B cell (primary cell): ENCODE data around the gene PHACTR1. TPM values are rescaled to one million over a fixed set of nuclear protein-coding genes. Genes with fewer than 3 reads are reported as not detected.

Experiments
- ATAC-seq: fragments of 200-7000 bp; cut with Tn5 transposase; one replicate; pipeline ENCODE4 v1.10.0; 2021; ENCODE audit warnings: low read depth, mild to moderate bottlenecking, moderate number of reproducible peaks, moderate library complexity
- CTCF ChIA-PET: fragments of 350-600 bp; sonication (Branson Sonifier 250); formaldehyde crosslinking; loops from one replicate; lab custom pipeline; 2021; ENCODE audit warnings: antibody characterized with exemption, inconsistent platforms; lab: Charles Lee
- POLR2A ChIA-PET: fragments of 350-600 bp; sonication (Branson Sonifier 250); formaldehyde crosslinking; loops from one replicate; lab custom pipeline; 2021; ENCODE audit warnings: antibody characterized with exemption; lab: Charles Lee
- DNase-seq: peaks from one replicate; pipeline ENCODE4 v3.0.0; 2013
- H2AFZ ChIP-seq: 2 replicates; pipeline ENCODE4 v1.6.1; 2012; ENCODE audit warnings: mild to moderate bottlenecking, low read depth, low read length; ENCODE audit not compliant: insufficient read depth, poor library complexity, severe bottlenecking
- H3K27ac ChIP-seq, 2 donors: 1 replicate in 1 of 2; 2 replicates in 1 of 2; pipeline ENCODE4 v1.5.1; 2012 to 2013; ENCODE audit warnings: low read length in 2 of 2, mild to moderate bottlenecking in 2 of 2, moderate library complexity in 1 of 2
- H3K27me3 ChIP-seq, 4 experiments: fragments of 200-600 bp in 1 of 4; sonication (generic) in 1 of 4; replicated peaks in 1 of 4; 1 replicate in 2 of 4; 2 replicates in 2 of 4; pipeline versions ENCODE4 v1.6.1 to v1.7.0; 2013 to 2016; ENCODE audit warnings: low read length in 3 of 4, mild to moderate bottlenecking in 2 of 4, mixed read lengths in 1 of 4, moderate library complexity in 1 of 4; ENCODE audit not compliant: insufficient read depth in 4 of 4, control insufficient read depth in 3 of 4; ENCODE audit errors: control extremely low read depth in 1 of 4
- H3K36me3 ChIP-seq, 2 experiments: replicated peaks in 1 of 2; 1 replicate in 1 of 2; 2 replicates in 1 of 2; pipeline versions ENCODE4 v1.6.1 to v1.7.1; 2013; ENCODE audit warnings: low read length in 1 of 2; ENCODE audit not compliant: insufficient read depth in 2 of 2, control insufficient read depth in 1 of 2; ENCODE audit errors: control extremely low read depth in 1 of 2, extremely low read depth in 1 of 2
- H3K4me1 ChIP-seq, 2 donors: fragments of 200-600 bp in 1 of 2; sonication (generic) in 1 of 2; 1 replicate in 1 of 2; 2 replicates in 1 of 2; pipeline versions ENCODE4 v1.5.1 to v1.6.1; 2013 to 2017; ENCODE audit warnings: low read length in 2 of 2; ENCODE audit not compliant: control insufficient read depth in 2 of 2, insufficient read depth in 2 of 2
- H3K4me2 ChIP-seq: replicated peaks from 2 replicates; pipeline ENCODE3; 2012; ENCODE audit warnings: mild to moderate bottlenecking, low read depth, low read length; ENCODE audit not compliant: poor library complexity, severe bottlenecking
- H3K4me3 ChIP-seq, 5 experiments: fragments of 200-600 bp in 1 of 5; sonication (generic) in 1 of 5; 1 replicate in 3 of 5; 2 replicates in 2 of 5; pipeline versions ENCODE4 v1.5.1 to v1.7.0; 2011 to 2016; ENCODE audit warnings: low read length in 4 of 5, mild to moderate bottlenecking in 4 of 5, low read depth in 2 of 5, control low read depth in 1 of 5, moderate library complexity in 1 of 5; ENCODE audit not compliant: insufficient read depth in 1 of 5; ENCODE audit errors: control extremely low read depth in 1 of 5, extremely low read depth in 1 of 5
- H3K79me2 ChIP-seq: fragments of 200-600 bp; sonication (generic); one replicate; pipeline ENCODE4 v1.6.0; 2016; ENCODE audit warnings: low read length; ENCODE audit not compliant: control insufficient read depth, insufficient read depth
- H3K9ac ChIP-seq: fragments of 200-600 bp; sonication (generic); 2 replicates; pipeline ENCODE4 v1.6.1; 2017; ENCODE audit warnings: mild to moderate bottlenecking, low read length, moderate library complexity
- H3K9me3 ChIP-seq, 3 donors: one replicate each; pipeline versions ENCODE4 v1.6.1 to v1.7.1; 2013; ENCODE audit warnings: low read length in 2 of 3; ENCODE audit not compliant: control insufficient read depth in 2 of 3, insufficient read depth in 1 of 3; ENCODE audit errors: control extremely low read depth in 1 of 3
- H4K20me1 ChIP-seq: 2 replicates; pipeline ENCODE4 v1.6.0; 2012; ENCODE audit warnings: mild to moderate bottlenecking, low read length; ENCODE audit not compliant: insufficient read depth, control insufficient read depth, poor library complexity, severe bottlenecking
- H3K27ac Mint-ChIP-seq: one replicate; pipeline ENCODE4 v1.8.0; 2021; ENCODE audit warnings: mixed read lengths
- H3K27me3 Mint-ChIP-seq: one replicate; pipeline ENCODE4 v1.8.0; 2021; ENCODE audit warnings: mixed read lengths
- H3K4me1 Mint-ChIP-seq: one replicate; pipeline ENCODE4 v1.8.0; 2021; ENCODE audit warnings: mixed read lengths
- H3K4me3 Mint-ChIP-seq: one replicate; pipeline ENCODE4 v1.8.0; 2021; ENCODE audit warnings: mixed read lengths
- H3K9me3 Mint-ChIP-seq: one replicate; pipeline ENCODE4 v1.8.0; 2022; ENCODE audit warnings: mixed read lengths; ENCODE audit not compliant: insufficient read depth
- EZH2 ChIP-seq: IDR thresholded peaks from 2 replicates; pipeline ENCODE4 v1.6.1; 2012; ENCODE audit warnings: borderline replicate concordance, low read depth, mild to moderate bottlenecking, moderate library complexity, low read length; ENCODE audit not compliant: insufficient read depth, poor library complexity, severe bottlenecking
- WGBS: methylation state at CpG from one replicate; pipeline ENCODE4 v1.1.5; 2013; ENCODE audit warnings: missing lambda C conversion rate; ENCODE audit not compliant: insufficient coverage; 5-methylcytosine and 5-hydroxymethylcytosine counted together
- intact Hi-C: fragments of 100-400 bp; cut with micrococcal nuclease; formaldehyde crosslinking; loops from one replicate; pipeline ENCODE4 v1.10.0; 2022
- polyA plus RNA-seq: library from polyadenylated mRNA; depleted of rRNA; stranded (reverse); fragments of >200 nt; gene quantifications from 2 replicates; pipeline ENCODE4 v1.2.3, GENCODE V29; 2012
- total RNA-seq, 2 donors: library from RNA; stranded (reverse); fragments of 120-200 nt in 1 of 2; gene quantifications; 1 replicate in 1 of 2; 2 replicates in 1 of 2; pipeline versions ENCODE4 v1.2.3 to v1.2.4, GENCODE V29; 2013 to 2022
- TF ChIP-seq, protein P1 (sequence below): fragments of 200-600 bp; IDR thresholded peaks from one replicate; pipeline ENCODE4 v1.8.0; 2022; ENCODE audit warnings: antibody characterized with exemption, mild to moderate bottlenecking

The PHACTR1 gene
- total and polyA plus RNA-seq, 2 donors (not counting 1 experiment from before 2014, with no cell fraction given): 30.2 to 129 TPM

DNA sequence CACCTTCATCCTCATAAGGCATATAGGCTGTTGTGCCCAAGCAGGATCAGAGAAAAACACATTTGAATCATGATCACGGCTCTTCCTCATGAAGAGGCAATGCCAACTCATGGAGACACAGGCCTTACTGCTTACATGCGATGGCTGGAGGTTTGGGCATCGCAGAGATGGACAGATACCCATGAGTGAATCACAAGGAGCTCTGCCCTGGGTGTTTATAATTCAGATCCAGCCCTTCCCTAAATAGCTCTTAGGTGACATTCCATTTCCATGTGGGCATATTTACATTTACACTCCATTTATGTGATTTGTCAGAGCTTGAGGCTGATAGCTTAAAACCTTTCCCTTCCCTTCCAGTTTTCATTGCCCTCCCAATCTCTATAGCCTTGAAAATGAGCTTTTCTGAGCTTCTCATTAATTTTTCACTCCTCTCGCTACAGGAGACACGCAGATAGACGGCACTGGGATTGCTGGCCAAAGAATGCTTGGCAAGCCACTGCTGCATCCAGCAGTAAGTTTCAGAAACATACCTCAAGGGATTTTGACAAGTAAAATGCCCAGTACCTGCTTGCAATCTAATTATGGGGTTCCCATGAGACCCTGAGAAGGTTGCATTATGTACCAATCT lies 362.6 kb downstream of the PHACTR1 start:
- Histone ChIP-seq H3K4me3 (no peak overlapping the region), H3K9ac (no peak overlapping the region), H3K27ac (no peak overlapping the region), H3K36me3 (no peaks in the 10 kb centered on the region), H2AFZ (no peak overlapping the region), H3K4me1 (no peaks in the 10 kb centered on the region), H3K79me2 (no peaks in the 10 kb centered on the region), H3K9me3 (no peaks in the 10 kb centered on the region), H3K27me3 (no peaks in the 10 kb centered on the region), H4K20me1 (no peaks in the 10 kb centered on the region), H3K4me2 (no peak overlapping the region)
- Mint-ChIP-seq H3K4me3 (no peak overlapping the region), H3K27ac (no peak overlapping the region), H3K9me3 (no peaks in the 10 kb centered on the region), H3K4me1 (no peaks in the 10 kb centered on the region), H3K27me3 (peaks cover 42% of the 10 kb centered on the region)
- TF ChIP-seq, protein P1, sequence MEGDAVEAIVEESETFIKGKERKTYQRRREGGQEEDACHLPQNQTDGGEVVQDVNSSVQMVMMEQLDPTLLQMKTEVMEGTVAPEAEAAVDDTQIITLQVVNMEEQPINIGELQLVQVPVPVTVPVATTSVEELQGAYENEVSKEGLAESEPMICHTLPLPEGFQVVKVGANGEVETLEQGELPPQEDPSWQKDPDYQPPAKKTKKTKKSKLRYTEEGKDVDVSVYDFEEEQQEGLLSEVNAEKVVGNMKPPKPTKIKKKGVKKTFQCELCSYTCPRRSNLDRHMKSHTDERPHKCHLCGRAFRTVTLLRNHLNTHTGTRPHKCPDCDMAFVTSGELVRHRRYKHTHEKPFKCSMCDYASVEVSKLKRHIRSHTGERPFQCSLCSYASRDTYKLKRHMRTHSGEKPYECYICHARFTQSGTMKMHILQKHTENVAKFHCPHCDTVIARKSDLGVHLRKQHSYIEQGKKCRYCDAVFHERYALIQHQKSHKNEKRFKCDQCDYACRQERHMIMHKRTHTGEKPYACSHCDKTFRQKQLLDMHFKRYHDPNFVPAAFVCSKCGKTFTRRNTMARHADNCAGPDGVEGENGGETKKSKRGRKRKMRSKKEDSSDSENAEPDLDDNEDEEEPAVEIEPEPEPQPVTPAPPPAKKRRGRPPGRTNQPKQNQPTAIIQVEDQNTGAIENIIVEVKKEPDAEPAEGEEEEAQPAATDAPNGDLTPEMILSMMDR: no peak
- TF ChIP-seq EZH2: no peak
- CTCF ChIA-PET: no interaction called here
- ATAC-seq (no peak), DNase-seq (no peak)
- intact Hi-C loops: no loop called here
- POLR2A ChIA-PET: no interaction called here
- 95% methylated on average over 6 of the region's 6 CpGs for WGBS

DNA sequence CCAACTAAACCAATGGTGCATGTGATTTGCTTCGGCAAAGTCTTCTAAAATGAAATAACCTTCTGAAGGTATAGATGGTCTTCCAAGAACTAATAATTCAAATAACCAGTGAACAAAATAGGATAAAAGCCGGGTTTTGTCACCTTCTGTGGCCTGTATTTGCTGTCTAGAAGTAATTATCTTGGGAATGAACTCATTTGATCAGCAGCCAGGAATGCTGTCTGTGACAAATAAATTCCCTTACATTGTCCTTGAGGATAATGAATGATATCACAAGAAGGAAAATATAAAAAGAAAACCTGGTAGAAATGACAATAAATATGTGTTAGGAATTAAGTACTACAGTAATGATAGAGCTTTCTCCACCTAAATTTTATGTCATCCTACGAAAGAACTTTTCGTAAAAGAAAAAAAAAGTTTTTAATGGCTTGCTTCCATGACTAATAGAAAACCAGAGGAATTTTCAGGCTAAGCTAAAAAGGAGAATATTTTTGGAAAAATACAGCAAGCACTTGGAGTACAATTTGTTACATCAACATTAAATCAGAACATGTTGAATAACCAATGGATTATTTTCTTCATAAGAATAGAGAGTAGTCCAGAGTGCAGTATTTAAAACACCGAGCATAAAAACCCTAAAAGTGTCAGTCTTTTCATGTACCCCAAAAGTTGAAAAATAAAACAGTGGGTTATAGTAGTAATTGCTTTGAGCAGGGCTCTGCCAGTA lies 364.1 kb downstream of the PHACTR1 start:
- ATAC-seq (no peak), DNase-seq (no peak)
- Histone ChIP-seq H3K79me2 (no peaks in the 10 kb centered on the region), H3K4me2 (no peak overlapping the region), H3K4me3 (no peak overlapping the region), H3K4me1 (no peaks in the 10 kb centered on the region), H4K20me1 (no peaks in the 10 kb centered on the region), H3K9me3 (no peaks in the 10 kb centered on the region), H3K36me3 (no peaks in the 10 kb centered on the region), H3K9ac (no peak overlapping the region), H2AFZ (no peak overlapping the region), H3K27me3 (no peaks in the 10 kb centered on the region), H3K27ac (no peak overlapping the region)
- WGBS: no CpG with 5 or more reads among the region's 5 CpGs
- intact Hi-C loops: no loop called here
- Mint-ChIP-seq H3K27me3 (peaks cover 35% of the 10 kb centered on the region), H3K9me3 (no peaks in the 10 kb centered on the region), H3K4me3 (no peak overlapping the region), H3K4me1 (no peaks in the 10 kb centered on the region), H3K27ac (no peak overlapping the region)
- POLR2A ChIA-PET: no interaction called here
- TF ChIP-seq EZH2: no peak
- TF ChIP-seq, protein P1: no peak
- CTCF ChIA-PET: no interaction called here
